ENCODE results near the gene RHOB. TPM values are rescaled to one million over a fixed set of nuclear protein-coding genes. Genes with fewer than 3 reads are reported as not detected.

Gene RHOB
- polyA plus RNA-seq, 1 of the 3 experiments (the other 2 are of a cell fraction) = 50.3 TPM

DNA sequence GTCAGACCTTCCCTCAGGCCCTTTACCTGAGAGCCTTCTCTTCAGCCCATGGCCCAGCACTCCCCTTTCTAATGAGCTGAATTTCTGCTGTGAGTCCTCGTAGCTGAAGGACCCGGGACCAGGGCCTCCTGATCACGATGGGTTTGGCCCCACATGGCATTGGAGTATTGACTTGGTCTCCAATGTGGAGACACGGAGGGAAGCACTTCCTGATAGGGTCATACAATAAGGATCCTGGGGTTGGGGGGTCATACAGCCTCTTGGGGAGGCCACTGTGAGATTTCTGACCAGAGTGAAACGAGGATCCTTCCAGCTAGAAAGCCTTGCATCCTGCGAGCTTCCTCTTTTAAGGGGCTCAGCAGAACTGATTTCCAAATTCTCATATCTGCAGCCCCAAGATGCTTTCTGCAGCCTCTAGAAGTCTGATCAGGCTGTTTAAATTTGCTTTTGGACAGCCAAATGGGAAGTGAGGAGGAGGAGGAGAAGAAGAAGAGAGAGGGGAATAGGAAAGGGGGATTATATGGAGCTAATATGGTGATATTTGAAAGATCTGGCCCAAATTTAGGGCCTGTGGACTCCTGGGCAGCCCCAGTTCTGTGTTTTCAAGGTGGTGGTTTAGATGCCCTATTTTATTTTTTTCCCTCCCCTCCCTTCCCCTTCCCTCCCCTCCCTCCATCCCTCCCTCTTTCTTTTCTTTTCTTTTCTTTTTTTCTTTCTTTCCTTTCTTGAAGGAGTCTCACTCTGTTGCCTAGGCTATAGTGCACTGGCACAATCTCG lies 38.9 kb downstream of the RHOB start:
- TF ChIP-seq USF2 (IDR thresholded peaks at IDR 0.05; ENCODE audit: borderline replicate concordance, low read depth, low read length) (no peak), NFIC (IDR thresholded peaks at IDR 0.05; ENCODE audit: borderline replicate concordance) (no peak), FOXM1 (IDR thresholded peaks at IDR 0.05; ENCODE audit: low read depth) (no peak), RAD21 (IDR thresholded peaks at IDR 0.05; ENCODE audit: low read length) (no peak), ELF1 (IDR thresholded peaks at IDR 0.05) (no peak), FOXJ3 (CRISPR knock-in tag; IDR thresholded peaks at IDR 0.05) (no peak), RFX5 (IDR thresholded peaks at IDR 0.05; ENCODE audit: low read length) (no peak), RXRA (IDR thresholded peaks at IDR 0.05; ENCODE audit: borderline replicate concordance, low read depth) (no peak)
- TF ChIP-seq, protein P1, sequence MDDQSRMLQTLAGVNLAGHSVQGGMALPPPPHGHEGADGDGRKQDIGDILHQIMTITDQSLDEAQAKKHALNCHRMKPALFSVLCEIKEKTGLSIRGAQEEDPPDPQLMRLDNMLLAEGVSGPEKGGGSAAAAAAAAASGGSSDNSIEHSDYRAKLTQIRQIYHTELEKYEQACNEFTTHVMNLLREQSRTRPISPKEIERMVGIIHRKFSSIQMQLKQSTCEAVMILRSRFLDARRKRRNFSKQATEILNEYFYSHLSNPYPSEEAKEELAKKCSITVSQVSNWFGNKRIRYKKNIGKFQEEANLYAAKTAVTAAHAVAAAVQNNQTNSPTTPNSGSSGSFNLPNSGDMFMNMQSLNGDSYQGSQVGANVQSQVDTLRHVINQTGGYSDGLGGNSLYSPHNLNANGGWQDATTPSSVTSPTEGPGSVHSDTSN (IDR thresholded peaks at IDR 0.05) = no peak
- TF ChIP-seq, protein P2, sequence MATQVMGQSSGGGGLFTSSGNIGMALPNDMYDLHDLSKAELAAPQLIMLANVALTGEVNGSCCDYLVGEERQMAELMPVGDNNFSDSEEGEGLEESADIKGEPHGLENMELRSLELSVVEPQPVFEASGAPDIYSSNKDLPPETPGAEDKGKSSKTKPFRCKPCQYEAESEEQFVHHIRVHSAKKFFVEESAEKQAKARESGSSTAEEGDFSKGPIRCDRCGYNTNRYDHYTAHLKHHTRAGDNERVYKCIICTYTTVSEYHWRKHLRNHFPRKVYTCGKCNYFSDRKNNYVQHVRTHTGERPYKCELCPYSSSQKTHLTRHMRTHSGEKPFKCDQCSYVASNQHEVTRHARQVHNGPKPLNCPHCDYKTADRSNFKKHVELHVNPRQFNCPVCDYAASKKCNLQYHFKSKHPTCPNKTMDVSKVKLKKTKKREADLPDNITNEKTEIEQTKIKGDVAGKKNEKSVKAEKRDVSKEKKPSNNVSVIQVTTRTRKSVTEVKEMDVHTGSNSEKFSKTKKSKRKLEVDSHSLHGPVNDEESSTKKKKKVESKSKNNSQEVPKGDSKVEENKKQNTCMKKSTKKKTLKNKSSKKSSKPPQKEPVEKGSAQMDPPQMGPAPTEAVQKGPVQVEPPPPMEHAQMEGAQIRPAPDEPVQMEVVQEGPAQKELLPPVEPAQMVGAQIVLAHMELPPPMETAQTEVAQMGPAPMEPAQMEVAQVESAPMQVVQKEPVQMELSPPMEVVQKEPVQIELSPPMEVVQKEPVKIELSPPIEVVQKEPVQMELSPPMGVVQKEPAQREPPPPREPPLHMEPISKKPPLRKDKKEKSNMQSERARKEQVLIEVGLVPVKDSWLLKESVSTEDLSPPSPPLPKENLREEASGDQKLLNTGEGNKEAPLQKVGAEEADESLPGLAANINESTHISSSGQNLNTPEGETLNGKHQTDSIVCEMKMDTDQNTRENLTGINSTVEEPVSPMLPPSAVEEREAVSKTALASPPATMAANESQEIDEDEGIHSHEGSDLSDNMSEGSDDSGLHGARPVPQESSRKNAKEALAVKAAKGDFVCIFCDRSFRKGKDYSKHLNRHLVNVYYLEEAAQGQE (IDR thresholded peaks at IDR 0.05; ENCODE audit: low read depth, low read length) = no peak
- TF ChIP-seq, protein P3, sequence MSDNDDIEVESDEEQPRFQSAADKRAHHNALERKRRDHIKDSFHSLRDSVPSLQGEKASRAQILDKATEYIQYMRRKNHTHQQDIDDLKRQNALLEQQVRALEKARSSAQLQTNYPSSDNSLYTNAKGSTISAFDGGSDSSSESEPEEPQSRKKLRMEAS (IDR thresholded peaks at IDR 0.05; ENCODE audit: low read depth) = no peak
- ChIA-PET POLR2A (interaction anchor here (3.8 kb wide), 1 partner anchor 38 kb away, joined by 20 read pairs; the partner anchor contains the start of gene RHOB), CTCF (interaction anchor here (1.5 to 1.8 kb wide), 3 partner anchors 9 to 157 kb away, joined by 3 to 6 read pairs (median 6); no protein-coding TSS in a partner anchor)

More for the DNA sequence above, 38.9 kb downstream of the RHOB start:
- Histone ChIP-seq H2AFZ (ENCODE audit: low read depth) (no peak overlapping the region), H3F3A (replicated peaks; ENCODE audit: insufficient read depth) (no peaks in the 10 kb centered on the region), H3K79me2 (ENCODE audit: insufficient read depth) (no peaks in the 10 kb centered on the region), H3K4me1 (ENCODE audit: control insufficient read depth in 1 of 2, insufficient read depth in 2 of 2, low read depth in 1 of 2, low read length in 1 of 2) (peaks cover 0 to 38% of the 10 kb centered on the region in 2 experiments; a peak in 3 of 4 replicates), H3K4me2 (no peak overlapping the region), H3K4me3 (ENCODE audit: low read depth in 2 of 2, low read length in 1 of 2) (no peak overlapping the region), H4K20me1 (ENCODE audit: insufficient read depth) (no peaks in the 10 kb centered on the region), H3K27ac (ENCODE audit: low read depth in 2 of 2, low read length in 1 of 2) (no peak overlapping the region), H3K27me3 (ENCODE audit: insufficient read depth) (no peaks in the 10 kb centered on the region), H3K9me3 (no peaks in the 10 kb centered on the region), H3K9ac (no peak overlapping the region), H3K36me3 (replicated peaks in 1 of 2; ENCODE audit: control insufficient read depth in 1 of 2, insufficient read depth in 2 of 2, low read length in 1 of 2) (no peaks in the 10 kb centered on the region), H3K9me2 (no peaks in the 10 kb centered on the region)
- 78% methylated on average over 7 of the region's 7 CpGs for WGBS (ENCODE audit: low lambda C conversion rate)
- no peak for DNase-seq

Data from SK-N-SH (cell line).